Activated T-helper 2 cell treated with anti-CD3 and anti-CD28 coated beads, Interferon-gamma antibody, Interleukin-2, Interleukin-4, amounts not matched to agents 10 μg/mL and 5 μg/mL and 100 μg/mL, durations not matched to agents 14 hours and 24 hours and 36 hours (primary cell): ENCODE data around the gene C2orf78. TPM values are rescaled to one million over a fixed set of nuclear protein-coding genes. Genes with fewer than 3 reads are reported as not detected.

Source experiments
- DNase-seq: peaks from one replicate; pipeline ENCODE4 v3.0.0; 2021; ENCODE audit warnings: low spot score
- H3K27ac Mint-ChIP-seq: one replicate; pipeline ENCODE4 v1.8.0; 2021; ENCODE audit warnings: mixed read lengths
- H3K27me3 Mint-ChIP-seq: one replicate; pipeline ENCODE4 v1.8.0; 2021; ENCODE audit warnings: low read depth, mixed read lengths
- H3K36me3 Mint-ChIP-seq: one replicate; pipeline ENCODE4 v1.8.0; 2021; ENCODE audit warnings: low read depth, mixed read lengths
- H3K4me1 Mint-ChIP-seq: one replicate; pipeline ENCODE4 v1.8.0; 2021; ENCODE audit warnings: low read depth, mixed read lengths
- H3K4me3 Mint-ChIP-seq: one replicate; pipeline ENCODE4 v1.8.0; 2021; ENCODE audit warnings: low read depth, mild to moderate bottlenecking, moderate library complexity, mixed read lengths
- H3K9me3 Mint-ChIP-seq: one replicate; pipeline ENCODE4 v1.8.0; 2021; ENCODE audit warnings: mixed read lengths
- intact Hi-C: fragments of 100-400 bp; cut with micrococcal nuclease; formaldehyde crosslinking; loops from one replicate; pipeline ENCODE4 v1.15.1; 2023
- total RNA-seq: library from RNA; stranded (reverse); gene quantifications from 2 replicates; pipeline ENCODE4 v1.2.3, GENCODE V29; 2022

C2orf78 gene
- total RNA-seq, 1 donor from 2014 or later = not detected

- Mint-ChIP-seq H3K27ac (peak overlapping the region; percentile 2), H3K4me3 (no peak overlapping the region), H3K9me3 (no peaks in the 10 kb centered on the region), H3K36me3 (peaks cover 62% of the 10 kb centered on the region), H3K27me3 (no peaks in the 10 kb centered on the region), H3K4me1 (peaks cover 13% of the 10 kb centered on the region)
- intact Hi-C loops = no loop called here
- DNase-seq = no peak
These were observed 67.3 kb downstream of the C2orf78 start for GRCh38 chr2:73851274-73851673.

- no peak for DNase-seq
- intact Hi-C loops = loop anchor here (1.0 kb wide), 1 partner anchor 21 kb away; no protein-coding TSS in a partner anchor
- Mint-ChIP-seq H3K27ac (no peak overlapping the region), H3K9me3 (no peaks in the 10 kb centered on the region), H3K4me1 (peaks cover 21% of the 10 kb centered on the region), H3K4me3 (no peak overlapping the region), H3K27me3 (no peaks in the 10 kb centered on the region), H3K36me3 (peaks cover 63% of the 10 kb centered on the region)
These were observed 68.0 kb downstream of the C2orf78 start for GRCh38 chr2:73852020-73852419.

- DNase-seq = no peak
- Mint-ChIP-seq H3K27ac (peak overlapping the region; percentile 25), H3K36me3 (peaks cover 60% of the 10 kb centered on the region), H3K9me3 (no peaks in the 10 kb centered on the region), H3K27me3 (no peaks in the 10 kb centered on the region), H3K4me1 (peaks cover 48% of the 10 kb centered on the region), H3K4me3 (no peak overlapping the region)
- intact Hi-C loops = no loop called here
These were observed 71.5 kb downstream of the C2orf78 start for GRCh38 chr2:73855526-73855925.

GRCh38 chr2:73856214-73856613 is 72.2 kb downstream of the C2orf78 start:
- peak overlapping the region; percentile 25 for H3K27ac Mint-ChIP-seq
- H3K4me1 Mint-ChIP-seq = peaks cover 49% of the 10 kb centered on the region
- no peak overlapping the region for H3K4me3 Mint-ChIP-seq
- no peaks in the 10 kb centered on the region for H3K9me3 Mint-ChIP-seq
- peaks cover 61% of the 10 kb centered on the region for H3K36me3 Mint-ChIP-seq
- H3K27me3 Mint-ChIP-seq = no peaks in the 10 kb centered on the region
- no peak for DNase-seq
- intact Hi-C loops = no loop called here

GRCh38 chr2:73859721-73860586 is 76.0 kb downstream of the C2orf78 start:
- H3K27me3 Mint-ChIP-seq = no peaks in the 10 kb centered on the region
- intact Hi-C loops = loop anchor here (1.0 kb wide), 2 partner anchors 26 to 29 kb away; no protein-coding TSS in a partner anchor
- peaks cover 82% of the 10 kb centered on the region for H3K36me3 Mint-ChIP-seq
- H3K27ac Mint-ChIP-seq = peak overlapping the region; percentile 57
- no peaks in the 10 kb centered on the region for H3K9me3 Mint-ChIP-seq
- H3K4me3 Mint-ChIP-seq = no peak overlapping the region
- H3K4me1 Mint-ChIP-seq = peaks cover 47% of the 10 kb centered on the region
- no peak for DNase-seq

- intact Hi-C loops = no loop called here
- DNase-seq = no peak
- Mint-ChIP-seq H3K4me3 (no peak overlapping the region), H3K27ac (no peak overlapping the region), H3K4me1 (peaks cover 23% of the 10 kb centered on the region), H3K27me3 (no peaks in the 10 kb centered on the region), H3K36me3 (peaks cover 75% of the 10 kb centered on the region), H3K9me3 (no peaks in the 10 kb centered on the region)
These were observed 79.0 kb downstream of the C2orf78 start for GRCh38 chr2:73862987-73863386.

Other genes with a start within 250 kb of the C2orf78 start
- gene NAT8, start 141.8 kb upstream of the C2orf78 start, total RNA-seq = not detected in 2 replicates
- 31.9 and 36.0 TPM in 2 replicates for gene TPRKB, start 46.8 kb upstream of the C2orf78 start, total RNA-seq
- gene DUSP11, start 4.1 kb upstream of the C2orf78 start, total RNA-seq = 35.2 and 40.1 TPM in 2 replicates
- 54.3 and 63.4 TPM in 2 replicates for gene STAMBP, start 44.8 kb downstream of the C2orf78 start, total RNA-seq
- gene ACTG2, start 108.8 kb downstream of the C2orf78 start, total RNA-seq = 0.14 and 0.21 TPM in 2 replicates
- 86.8 and 90.9 TPM in 2 replicates for gene DGUOK, start 142.7 kb downstream of the C2orf78 start, total RNA-seq
- gene TET3, start 200.7 kb downstream of the C2orf78 start, total RNA-seq = 23.5 and 23.6 TPM in 2 replicates